Measurements from ENCODE around the gene ACSM6.

- TF ChIP-seq, protein P1, sequence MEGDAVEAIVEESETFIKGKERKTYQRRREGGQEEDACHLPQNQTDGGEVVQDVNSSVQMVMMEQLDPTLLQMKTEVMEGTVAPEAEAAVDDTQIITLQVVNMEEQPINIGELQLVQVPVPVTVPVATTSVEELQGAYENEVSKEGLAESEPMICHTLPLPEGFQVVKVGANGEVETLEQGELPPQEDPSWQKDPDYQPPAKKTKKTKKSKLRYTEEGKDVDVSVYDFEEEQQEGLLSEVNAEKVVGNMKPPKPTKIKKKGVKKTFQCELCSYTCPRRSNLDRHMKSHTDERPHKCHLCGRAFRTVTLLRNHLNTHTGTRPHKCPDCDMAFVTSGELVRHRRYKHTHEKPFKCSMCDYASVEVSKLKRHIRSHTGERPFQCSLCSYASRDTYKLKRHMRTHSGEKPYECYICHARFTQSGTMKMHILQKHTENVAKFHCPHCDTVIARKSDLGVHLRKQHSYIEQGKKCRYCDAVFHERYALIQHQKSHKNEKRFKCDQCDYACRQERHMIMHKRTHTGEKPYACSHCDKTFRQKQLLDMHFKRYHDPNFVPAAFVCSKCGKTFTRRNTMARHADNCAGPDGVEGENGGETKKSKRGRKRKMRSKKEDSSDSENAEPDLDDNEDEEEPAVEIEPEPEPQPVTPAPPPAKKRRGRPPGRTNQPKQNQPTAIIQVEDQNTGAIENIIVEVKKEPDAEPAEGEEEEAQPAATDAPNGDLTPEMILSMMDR (IDR thresholded peaks at IDR 0.05): no peak
- TF ChIP-seq ZFX (IDR thresholded peaks at IDR 0.05; ENCODE audit: borderline replicate concordance): no peak
These were observed 67.0 kb downstream of the ACSM6 start for GRCh38 chr10:95260909-95261552.
